Gastroesophageal sphincter (tissue), 3 donors: ENCODE data around the gene DOLK.

Experiments used
- EP300 ChIP-seq: sonication (generic); formaldehyde crosslinking; IDR thresholded peaks from one replicate; pipeline ENCODE4 v1.6.1; 2017; ENCODE audit warnings: antibody characterized with exemption, mild to moderate bottlenecking
- TF ChIP-seq, protein P1 (sequence below), 4 experiments: fragments of 200-600 bp in 2 of 4; fragments of 450-650 bp in 2 of 4; sonication (generic) in 1 of 4; IDR thresholded peaks; one replicate each; pipeline ENCODE4 v1.5.1; 2017 to 2019; ENCODE audit warnings: antibody characterized with exemption in 4 of 4, mild to moderate bottlenecking in 2 of 4, moderate library complexity in 2 of 4

DNA sequence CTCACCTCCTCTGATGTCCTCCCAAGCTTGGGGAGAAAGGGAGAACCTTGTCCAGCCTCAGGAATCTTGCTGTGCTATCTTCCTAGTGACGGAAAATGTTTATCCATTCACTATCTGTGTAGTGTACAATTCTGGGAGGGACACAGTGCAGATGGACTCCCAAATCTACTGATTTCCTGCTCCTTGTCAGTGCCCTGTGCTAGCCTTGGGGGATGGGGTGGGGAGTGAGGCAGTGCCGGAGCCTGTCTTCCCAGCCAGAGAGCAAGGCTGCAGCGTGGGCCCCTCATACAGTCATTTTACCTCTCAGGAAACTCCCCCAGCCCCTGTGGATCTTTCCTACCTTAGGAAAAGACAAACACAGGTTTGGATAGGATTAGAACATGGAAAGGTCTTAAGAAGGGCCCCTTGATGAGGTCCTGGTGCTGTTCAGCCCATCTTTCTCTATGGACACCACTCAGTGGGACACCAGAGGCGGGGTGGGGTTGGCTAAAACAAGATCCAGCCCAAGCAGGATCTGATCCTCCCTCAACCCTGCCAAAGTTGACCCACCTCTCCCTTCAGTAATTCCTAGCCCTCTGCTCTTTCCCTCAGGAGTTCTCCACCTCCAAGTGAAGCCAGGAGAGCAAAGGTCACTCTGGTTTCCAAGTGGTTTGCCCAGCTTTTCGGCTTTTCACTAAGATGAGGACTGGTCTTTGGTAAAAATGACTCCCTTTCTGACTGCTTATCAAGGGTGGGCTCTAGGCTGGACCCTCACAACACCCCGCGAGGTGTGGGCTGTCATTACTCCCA is 3.4 kb downstream of the DOLK start:
- TF ChIP-seq, protein P1, sequence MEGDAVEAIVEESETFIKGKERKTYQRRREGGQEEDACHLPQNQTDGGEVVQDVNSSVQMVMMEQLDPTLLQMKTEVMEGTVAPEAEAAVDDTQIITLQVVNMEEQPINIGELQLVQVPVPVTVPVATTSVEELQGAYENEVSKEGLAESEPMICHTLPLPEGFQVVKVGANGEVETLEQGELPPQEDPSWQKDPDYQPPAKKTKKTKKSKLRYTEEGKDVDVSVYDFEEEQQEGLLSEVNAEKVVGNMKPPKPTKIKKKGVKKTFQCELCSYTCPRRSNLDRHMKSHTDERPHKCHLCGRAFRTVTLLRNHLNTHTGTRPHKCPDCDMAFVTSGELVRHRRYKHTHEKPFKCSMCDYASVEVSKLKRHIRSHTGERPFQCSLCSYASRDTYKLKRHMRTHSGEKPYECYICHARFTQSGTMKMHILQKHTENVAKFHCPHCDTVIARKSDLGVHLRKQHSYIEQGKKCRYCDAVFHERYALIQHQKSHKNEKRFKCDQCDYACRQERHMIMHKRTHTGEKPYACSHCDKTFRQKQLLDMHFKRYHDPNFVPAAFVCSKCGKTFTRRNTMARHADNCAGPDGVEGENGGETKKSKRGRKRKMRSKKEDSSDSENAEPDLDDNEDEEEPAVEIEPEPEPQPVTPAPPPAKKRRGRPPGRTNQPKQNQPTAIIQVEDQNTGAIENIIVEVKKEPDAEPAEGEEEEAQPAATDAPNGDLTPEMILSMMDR (IDR thresholded peaks at IDR 0.05) = no peak
- TF ChIP-seq EP300 = no peak
